ENCODE measurements around the gene DNAL1.

Gene DNAL1, protein sequence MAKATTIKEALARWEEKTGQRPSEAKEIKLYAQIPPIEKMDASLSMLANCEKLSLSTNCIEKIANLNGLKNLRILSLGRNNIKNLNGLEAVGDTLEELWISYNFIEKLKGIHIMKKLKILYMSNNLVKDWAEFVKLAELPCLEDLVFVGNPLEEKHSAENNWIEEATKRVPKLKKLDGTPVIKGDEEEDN

DNA sequence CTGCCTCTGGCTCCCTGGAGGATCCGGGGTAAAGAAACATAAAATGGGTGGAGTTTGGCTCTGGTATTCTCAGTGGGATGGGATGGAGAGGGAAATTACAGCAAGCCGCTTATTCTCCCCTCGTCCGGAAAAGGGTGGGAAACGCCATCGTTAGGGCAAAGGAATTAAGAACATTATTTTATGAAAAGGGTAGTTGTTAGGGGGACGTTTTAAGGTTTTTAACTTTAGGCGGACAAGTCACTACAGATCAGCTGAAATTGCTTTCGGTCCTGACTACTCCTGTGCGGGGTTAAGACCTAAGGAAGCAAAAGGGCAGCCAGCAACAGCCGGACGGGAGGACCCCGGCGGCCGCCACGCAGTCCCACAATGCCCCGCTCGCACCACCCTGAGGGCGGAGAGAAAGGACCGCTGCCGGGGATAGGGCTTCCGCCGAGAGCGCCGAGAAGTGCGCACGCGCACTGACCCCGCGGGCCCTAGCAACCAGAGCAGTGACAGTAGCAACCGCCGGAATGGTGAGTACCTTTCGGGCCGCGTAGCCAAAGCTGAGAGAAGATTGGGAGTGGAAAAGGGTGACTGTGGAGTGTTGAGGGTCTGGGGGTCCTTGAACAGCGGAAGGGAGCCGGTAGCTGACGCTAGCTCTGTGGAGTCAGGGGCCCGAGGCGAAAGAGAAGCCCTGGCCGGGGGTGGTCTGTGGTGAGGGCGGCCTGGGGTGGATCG is at the start of gene DNAL1:
DNAL1 (plus strand) TSS at position 456 of the 717 bp plus-strand sequence; CDS start at position 510, 54 bp downstream.
- no peaks in the 10 kb centered on the region for H3K27me3 ChIP-seq (ENCODE audit: insufficient read depth, low read depth, severe bottlenecking)
- no peaks in the 10 kb centered on the region for H3K9me3 ChIP-seq (ENCODE audit: severe bottlenecking)
- H3K27ac ChIP-seq = peak within 1 kb of the TSS; percentile 79
- peak within 1 kb of the TSS; percentile 96 for H3K4me3 ChIP-seq (ENCODE audit: low read depth, low read length)
- peak; percentile 95 for DNase-seq
- TF ChIP-seq, protein P1, sequence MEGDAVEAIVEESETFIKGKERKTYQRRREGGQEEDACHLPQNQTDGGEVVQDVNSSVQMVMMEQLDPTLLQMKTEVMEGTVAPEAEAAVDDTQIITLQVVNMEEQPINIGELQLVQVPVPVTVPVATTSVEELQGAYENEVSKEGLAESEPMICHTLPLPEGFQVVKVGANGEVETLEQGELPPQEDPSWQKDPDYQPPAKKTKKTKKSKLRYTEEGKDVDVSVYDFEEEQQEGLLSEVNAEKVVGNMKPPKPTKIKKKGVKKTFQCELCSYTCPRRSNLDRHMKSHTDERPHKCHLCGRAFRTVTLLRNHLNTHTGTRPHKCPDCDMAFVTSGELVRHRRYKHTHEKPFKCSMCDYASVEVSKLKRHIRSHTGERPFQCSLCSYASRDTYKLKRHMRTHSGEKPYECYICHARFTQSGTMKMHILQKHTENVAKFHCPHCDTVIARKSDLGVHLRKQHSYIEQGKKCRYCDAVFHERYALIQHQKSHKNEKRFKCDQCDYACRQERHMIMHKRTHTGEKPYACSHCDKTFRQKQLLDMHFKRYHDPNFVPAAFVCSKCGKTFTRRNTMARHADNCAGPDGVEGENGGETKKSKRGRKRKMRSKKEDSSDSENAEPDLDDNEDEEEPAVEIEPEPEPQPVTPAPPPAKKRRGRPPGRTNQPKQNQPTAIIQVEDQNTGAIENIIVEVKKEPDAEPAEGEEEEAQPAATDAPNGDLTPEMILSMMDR (IDR thresholded peaks at IDR 0.05; ENCODE audit: low read depth, low read length) = no peak
- H3K36me3 ChIP-seq = no peaks in the 10 kb centered on the region

DNA sequence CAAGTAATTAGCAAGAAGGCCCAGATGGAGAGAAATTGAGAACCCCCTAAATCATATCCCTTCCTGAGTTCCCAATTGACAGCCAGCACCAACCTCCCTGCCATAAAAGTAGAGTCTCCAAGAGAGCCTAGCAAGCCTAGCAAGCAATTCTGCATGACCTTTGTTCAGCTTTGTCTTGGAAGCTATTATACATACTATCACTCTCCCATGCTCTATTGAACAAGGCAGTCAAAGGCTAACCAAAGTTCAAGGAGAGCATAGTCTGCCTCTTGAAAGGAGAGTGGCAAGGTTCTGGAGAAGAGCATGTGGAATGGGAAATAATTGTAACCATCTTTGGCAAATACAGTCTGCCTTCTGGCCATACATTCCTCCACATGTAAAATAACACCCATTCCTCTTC is 45.3 kb upstream of the DNAL1 start:
- Histone ChIP-seq H3K4me3 (ENCODE audit: low read depth, low read length) (no peak overlapping the region), H3K27me3 (ENCODE audit: insufficient read depth, low read depth, severe bottlenecking) (no peaks in the 10 kb centered on the region), H3K27ac (no peak overlapping the region), H3K36me3 (no peaks in the 10 kb centered on the region), H3K9me3 (ENCODE audit: severe bottlenecking) (no peaks in the 10 kb centered on the region)
- TF ChIP-seq, protein P1 (IDR thresholded peaks at IDR 0.05; ENCODE audit: low read depth, low read length) = no peak
- no peak for DNase-seq

DNA sequence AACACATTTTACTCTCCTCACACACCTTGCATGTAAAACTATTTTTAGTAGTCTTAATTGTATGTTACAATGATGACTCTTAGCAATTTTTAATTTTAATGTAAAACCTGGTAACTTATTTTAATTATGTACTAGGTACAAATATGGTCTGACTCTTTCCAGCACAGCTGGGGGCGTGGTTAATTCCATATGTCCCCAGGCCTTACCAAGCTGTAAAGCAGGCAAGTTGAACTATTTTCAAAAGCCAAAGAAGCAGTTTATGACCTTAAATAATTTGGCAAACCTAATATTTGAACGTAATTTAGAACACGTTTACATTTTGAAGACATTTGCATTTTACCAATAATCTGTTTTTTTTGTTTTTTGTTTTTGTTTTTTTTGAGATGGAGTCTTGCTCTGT is 41.8 kb upstream of the DNAL1 start:
- Histone ChIP-seq H3K27me3 (ENCODE audit: insufficient read depth, low read depth, severe bottlenecking) (no peaks in the 10 kb centered on the region), H3K4me3 (ENCODE audit: low read depth, low read length) (no peak overlapping the region), H3K27ac (no peak overlapping the region), H3K36me3 (no peaks in the 10 kb centered on the region), H3K9me3 (ENCODE audit: severe bottlenecking) (no peaks in the 10 kb centered on the region)
- TF ChIP-seq, protein P1 (IDR thresholded peaks at IDR 0.05; ENCODE audit: low read depth, low read length) = no peak
- no peak for DNase-seq

DNA sequence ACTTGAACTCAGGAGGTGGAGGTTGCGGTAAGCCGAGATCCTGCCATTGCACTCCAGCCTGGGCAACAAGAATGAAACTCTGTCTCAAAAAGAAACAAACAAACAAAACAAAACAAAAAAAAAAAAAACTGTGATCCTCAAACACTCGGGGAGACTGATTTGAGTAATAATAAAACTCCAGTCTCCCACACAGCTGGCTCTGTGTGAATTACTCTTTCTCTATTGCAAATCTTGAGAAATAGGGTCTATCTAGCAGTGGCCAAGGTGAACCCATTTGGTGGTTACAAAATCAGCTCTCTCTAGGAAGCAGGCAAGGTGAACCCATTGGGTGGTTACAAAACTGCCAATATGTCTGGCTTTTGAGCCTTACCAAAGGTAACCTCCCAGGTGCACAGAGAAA is 38.5 kb upstream of the DNAL1 start:
- no peak for DNase-seq
- TF ChIP-seq, protein P1 (IDR thresholded peaks at IDR 0.05; ENCODE audit: low read depth, low read length) = no peak

DNA sequence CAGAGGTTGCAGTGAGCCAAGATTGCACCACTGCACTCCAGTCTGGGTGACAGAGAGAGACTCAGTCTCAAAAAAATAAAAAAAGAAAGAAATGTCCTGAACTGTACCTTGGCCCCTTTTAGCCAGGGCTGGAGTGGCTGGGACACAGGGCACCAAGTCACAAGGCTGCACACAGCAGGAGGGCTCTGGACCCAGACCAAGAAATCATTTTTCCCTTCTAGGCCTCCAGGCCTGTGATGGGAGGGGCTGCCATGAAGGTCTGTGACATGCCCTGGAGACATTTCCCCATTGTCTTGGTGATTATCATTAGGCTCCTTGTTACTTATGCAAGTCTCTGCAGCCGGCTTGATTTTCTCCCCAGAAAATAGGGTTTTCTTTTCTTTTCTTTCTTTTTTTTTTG is 37.5 kb upstream of the DNAL1 start:
- DNase-seq = no peak
- H3K4me3 ChIP-seq (ENCODE audit: low read depth, low read length) = no peak overlapping the region
- TF ChIP-seq, protein P1 (IDR thresholded peaks at IDR 0.05; ENCODE audit: low read depth, low read length) = no peak
- no peak overlapping the region for H3K27ac ChIP-seq
- H3K9me3 ChIP-seq (ENCODE audit: severe bottlenecking) = no peaks in the 10 kb centered on the region
- no peaks in the 10 kb centered on the region for H3K27me3 ChIP-seq (ENCODE audit: insufficient read depth, low read depth, severe bottlenecking)
- H3K36me3 ChIP-seq = no peaks in the 10 kb centered on the region

More for the DNA sequence above, 38.5 kb upstream of the DNAL1 start:
- no peaks in the 10 kb centered on the region for H3K27me3 ChIP-seq (ENCODE audit: insufficient read depth, low read depth, severe bottlenecking)
- no peak overlapping the region for H3K4me3 ChIP-seq (ENCODE audit: low read depth, low read length)
- no peaks in the 10 kb centered on the region for H3K9me3 ChIP-seq (ENCODE audit: severe bottlenecking)
- no peak overlapping the region for H3K27ac ChIP-seq
- H3K36me3 ChIP-seq = no peaks in the 10 kb centered on the region
